ENCODE measurements around the gene SPAM1.

GRCh38 chr7:124009321-124009720 lies 84.3 kb downstream of the SPAM1 start:
- TF ChIP-seq CTCF (IDR thresholded peaks at IDR 0.05; ENCODE audit: insufficient read depth, low read depth, low read length) (no peak), EZH2 (IDR thresholded peaks at IDR 0.05; ENCODE audit: insufficient read depth, low read length) (no peak)
